Pons (tissue), 1 donor: Measurements from ENCODE around the gene ZMYND8.
"Not testable (repeated sequence)": the region's sequence is repeated elsewhere in the genome, so short reads cannot be mapped to it uniquely, and the experiment has no call there.

ENCODE experiments used
- DNase-seq: peaks from one replicate; pipeline ENCODE4 v3.0.0-alpha.2; 2016; ENCODE audit warnings: low spot score

Gene ZMYND8

DNA sequence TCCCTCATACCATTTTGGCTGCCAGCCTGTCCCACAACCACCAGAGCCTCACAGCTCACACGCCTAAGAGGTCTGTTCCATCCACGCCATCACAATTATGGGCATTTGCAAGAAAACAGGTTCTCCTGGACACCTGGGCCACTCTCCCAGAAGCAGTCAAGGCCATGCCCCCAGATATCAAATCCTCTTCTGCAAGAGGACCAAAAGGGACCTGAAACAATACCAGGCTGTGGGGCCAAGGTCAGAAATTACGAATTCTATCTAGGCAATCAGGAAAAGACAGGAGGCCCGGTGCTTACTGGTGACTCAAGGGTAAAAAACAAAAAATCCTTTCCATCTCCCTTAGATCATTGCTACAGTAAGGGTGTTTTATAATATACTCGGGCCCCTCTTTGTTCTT, 69.8 kb downstream of the ZMYND8 start:
- DNase-seq: no peak

DNA sequence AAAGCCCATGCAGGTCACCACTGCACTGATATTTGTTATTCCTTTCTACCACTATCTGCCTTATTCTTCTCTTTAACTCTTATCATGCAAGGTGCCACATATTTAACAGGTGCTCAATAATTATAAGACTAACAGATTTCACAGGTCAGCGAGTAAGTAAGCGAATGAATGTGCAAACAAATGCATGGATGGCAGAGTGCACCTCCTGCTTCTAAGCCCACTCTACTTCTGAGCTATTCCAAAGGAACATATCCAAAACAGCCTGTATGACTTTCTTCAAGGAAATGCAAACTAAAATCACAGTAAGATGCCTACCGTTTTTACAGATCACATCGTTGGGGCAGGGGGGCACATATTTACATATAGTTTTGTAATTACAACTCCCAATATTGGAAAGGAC, 71.3 kb downstream of the ZMYND8 start:
- DNase-seq: no peak

DNA sequence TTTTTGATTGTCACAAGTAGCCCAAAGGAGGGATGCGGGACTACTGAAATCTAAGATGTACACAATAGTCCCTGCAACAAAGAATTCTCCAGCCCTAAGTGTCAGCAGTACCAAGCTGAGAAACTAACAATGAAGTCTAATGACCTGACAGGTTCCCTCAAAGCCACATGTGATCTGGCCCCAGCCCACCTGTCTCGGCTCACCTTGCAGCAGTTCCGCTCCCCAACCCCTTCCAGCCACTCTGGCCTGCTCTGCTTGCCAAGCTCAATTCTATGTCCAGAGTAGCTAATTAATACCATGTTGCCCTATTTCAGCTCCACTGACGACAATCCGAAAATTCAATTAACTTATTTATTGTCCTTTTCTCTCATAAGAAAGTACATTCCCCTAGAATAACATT, 72.1 kb downstream of the ZMYND8 start:
- DNase-seq: no peak

DNA sequence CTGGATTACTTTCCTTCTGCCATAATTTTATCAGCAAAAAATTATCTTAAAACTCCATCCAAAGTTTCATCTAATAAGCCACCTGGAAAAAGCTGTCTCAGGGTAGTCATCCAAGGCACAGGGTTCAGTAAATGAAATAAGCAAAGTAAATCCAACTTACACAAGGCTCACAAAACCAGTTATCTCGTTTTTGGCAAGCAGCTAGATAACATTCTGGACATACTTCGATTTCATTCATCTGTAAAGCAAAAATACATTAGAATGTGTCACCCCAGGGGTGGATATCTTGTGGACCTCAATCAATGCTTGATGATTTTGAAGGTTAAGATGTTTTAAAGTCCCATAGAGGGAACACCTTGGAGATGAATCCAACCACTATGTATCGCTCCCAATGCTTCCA, 73.1 kb downstream of the ZMYND8 start:
- no peak for DNase-seq

DNA sequence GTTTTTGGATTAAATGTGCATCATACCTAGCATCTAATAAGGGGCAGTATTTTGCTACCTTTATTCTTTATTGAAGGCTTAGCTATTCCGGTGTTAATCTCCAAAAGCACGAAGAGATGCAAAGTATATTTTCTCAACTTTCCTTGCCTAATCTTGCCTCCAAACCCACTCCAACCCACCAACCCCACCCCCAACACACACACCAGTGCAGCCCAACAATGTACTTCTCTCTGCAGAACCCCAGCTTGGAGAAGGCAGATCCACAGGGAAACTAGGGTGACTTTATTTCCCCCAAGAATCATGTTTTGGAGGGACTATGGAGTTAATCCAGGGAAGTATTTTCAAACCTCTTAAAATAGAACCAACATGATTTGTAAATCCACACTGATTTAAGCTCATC, 73.6 kb downstream of the ZMYND8 start:
- no peak for DNase-seq

DNA sequence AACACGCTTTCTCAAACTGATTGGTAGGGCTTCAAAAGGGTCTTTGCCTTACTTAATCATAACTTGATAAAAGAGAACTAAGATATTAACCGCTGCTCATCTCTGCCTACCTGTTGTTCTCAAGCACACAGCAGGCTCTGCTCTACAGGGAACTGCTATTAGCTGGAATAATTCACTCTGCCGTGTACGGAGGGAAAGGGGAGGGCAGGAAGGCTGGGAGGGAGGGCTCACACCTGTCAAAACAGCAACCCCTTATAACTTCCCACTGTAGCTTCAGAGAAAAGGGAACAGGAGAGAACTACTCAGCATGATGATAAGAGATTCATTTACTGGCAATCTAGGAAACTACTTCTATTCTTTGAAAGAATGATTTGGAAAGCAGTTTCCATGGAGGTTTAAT, 75.1 kb downstream of the ZMYND8 start:
- DNase-seq: no peak

DNA sequence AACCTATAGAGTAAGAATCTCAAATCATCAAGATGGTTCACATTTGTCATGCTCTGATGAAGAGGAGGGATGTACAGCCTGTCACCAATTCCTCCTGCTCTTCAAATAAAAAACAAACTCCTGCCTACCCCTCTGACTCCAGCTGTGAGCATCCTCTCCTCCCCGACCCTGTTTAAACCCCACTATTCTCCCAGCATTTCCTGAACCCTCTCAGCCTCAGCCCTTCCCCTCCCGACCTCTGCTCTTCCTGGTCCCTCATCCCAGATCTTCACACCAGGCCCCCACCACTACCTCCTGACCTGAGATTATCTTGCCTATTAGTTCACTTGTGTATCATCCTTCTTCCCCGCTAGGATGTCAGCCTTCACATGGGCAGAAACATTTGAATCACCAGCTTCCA, 75.8 kb downstream of the ZMYND8 start:
- DNase-seq: no peak

DNA sequence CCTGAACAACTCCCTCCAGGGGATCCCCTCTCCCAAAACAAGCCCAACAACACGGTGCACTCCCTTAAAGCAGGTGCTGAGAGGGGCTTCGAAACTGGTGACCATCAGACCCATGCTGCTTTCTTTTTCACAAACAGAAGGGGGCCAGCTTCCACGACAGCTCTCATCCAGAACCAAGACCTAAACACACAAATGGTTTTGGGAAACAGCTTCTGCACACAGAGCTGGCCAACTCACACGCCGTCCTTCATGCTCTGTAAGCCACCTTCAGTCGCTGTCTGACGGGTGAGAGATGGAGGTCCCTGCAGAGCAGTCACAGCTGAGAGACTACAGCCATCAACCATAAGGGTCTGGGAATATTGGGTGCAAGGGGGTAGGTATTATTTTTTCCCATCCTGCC, 76.3 kb downstream of the ZMYND8 start:
- no peak for DNase-seq

DNA sequence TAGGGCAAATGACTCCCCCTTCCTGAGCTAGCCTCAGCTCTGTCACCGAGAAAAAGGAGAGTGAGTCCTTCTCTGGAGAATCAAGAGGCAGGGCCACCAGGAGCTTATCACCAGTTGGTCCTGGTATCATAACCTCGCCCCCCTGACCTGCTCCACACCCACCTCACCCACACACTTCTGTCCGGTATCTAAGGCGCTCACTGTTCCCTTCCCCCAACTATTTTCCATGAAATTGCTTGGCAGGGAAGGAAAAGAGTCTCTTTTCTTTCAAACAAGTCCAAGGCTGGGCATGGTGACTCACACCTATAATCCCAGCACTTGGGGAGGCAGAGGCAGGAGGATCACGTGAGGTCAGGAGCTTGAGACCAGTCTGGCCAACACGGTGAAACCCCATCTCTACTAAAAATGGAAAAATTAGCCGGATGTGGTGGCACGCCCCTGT, 77.6 kb downstream of the ZMYND8 start:
- no peak for DNase-seq

DNA sequence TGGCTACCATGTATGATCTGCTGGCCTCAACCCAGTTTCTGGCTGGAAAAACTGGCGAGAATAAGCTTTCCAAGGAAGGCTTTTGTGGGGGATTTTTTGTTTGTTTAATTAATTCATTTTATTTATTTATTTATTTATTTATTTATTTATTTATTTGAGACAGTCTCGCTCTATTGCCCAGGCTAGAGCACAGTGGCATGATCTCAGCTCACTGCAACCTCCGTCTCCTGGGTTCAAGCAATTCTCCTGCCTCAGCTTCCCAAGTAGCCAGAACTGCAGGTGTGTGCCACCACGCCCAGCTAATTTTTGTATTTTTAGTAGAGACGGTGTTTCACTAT, 79.0 kb downstream of the ZMYND8 start:
- DNase-seq: not testable (repeated sequence)

DNA sequence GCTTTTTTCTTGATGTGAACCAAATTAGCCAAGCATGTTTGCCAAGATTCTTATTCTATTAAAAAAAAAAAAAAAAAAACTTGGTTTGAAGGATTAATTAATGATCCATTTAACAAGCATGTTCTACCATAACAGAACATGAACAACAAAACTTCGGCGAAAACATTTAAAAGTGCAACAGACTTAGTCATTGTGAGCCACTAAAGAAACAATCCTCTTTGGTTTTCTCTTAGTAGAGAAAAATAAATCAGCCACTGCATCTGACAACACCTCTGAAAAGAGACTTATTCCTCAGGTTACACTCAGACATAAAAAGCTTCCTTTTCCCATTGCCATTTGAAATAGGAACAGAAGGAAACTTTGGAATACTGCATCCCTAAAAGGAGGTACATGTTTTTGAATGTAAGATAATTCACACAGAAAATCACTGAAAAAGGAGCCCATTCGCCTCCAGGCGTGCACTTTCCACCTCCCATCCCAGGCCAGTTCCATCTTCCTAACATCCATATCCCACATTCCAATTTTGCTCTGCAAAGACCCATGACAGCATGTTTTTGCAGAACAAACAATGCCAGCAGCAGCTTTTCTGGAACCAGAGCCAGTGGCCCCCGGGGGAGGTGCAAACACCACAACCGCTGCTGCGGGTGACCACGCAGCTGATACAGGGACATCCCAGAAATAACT, 79.5 kb downstream of the ZMYND8 start:
- peak; percentile 37 for DNase-seq

DNA sequence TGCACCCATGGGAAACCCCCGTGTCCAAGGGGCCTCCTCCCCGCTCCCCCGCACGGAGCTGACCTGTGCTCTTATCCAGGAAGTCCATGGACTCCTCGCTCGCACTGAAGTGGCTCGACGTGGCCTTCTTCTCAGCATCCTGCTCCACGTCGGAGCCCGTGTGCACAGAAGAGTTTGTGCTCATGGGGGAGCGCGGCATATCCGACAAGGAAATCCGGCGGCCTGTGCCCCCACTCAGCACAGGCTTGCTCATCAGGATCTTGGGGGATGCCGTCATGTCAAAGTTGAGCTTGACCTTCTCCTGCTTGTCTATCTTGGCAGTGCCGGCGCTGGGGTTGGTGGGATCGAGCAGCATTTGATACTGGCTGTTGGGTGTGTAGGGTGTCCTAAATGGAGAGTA, 80.2 kb downstream of the ZMYND8 start:
- DNase-seq: no peak

DNA sequence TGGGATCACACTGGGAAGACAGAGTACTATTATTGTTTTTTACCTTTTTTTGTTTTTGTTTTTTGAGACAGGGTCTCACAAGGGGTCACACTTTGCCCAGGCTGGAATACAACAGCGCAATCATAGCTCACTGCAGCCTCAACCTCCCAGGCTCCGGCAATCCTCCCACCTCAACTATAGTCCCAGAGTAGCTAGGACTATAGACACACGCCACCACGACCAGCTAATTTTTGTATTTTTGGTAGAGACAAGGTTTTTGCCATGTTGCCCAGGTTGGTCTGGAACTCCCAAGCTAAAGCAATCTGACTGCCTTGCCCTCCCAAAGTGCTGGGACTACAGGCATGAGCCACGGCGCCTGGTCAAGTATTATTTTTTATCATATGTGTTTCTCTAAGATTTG, 81.0 kb downstream of the ZMYND8 start:
- no peak for DNase-seq

DNA sequence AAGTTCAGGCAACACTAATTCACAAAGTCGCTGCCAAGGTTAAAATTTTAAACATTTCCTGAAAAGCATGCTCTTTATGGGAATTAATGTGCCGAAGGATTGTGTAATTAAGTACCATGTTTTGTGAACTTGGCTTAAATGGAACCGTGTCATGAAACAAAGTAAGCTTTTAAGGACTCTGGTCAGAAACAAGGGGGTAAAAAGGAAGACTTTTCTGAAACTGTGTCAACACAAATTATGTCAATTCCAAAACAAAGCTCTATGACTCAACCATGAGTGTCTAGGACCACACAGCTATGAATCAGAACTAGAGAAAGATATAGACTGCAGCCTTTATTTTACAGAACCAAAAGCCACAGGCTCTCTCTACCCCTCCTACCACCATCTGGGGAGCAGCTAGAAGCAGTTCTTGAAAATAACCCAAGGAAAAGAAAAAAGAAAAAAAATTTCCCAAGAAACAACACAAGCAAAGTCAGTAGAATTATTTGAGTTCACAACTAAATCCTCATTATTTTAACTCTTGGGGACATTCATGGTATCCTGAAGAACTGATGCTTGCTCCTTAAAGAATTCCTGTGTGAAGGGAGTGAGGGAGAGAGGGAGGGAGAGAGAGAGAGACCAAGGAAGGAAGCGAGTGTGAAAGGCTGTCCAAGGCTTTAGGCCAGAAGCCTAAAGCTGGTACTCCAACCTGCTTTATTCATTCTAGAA, 81.9 kb downstream of the ZMYND8 start:
- peak; percentile 39 for DNase-seq

DNA sequence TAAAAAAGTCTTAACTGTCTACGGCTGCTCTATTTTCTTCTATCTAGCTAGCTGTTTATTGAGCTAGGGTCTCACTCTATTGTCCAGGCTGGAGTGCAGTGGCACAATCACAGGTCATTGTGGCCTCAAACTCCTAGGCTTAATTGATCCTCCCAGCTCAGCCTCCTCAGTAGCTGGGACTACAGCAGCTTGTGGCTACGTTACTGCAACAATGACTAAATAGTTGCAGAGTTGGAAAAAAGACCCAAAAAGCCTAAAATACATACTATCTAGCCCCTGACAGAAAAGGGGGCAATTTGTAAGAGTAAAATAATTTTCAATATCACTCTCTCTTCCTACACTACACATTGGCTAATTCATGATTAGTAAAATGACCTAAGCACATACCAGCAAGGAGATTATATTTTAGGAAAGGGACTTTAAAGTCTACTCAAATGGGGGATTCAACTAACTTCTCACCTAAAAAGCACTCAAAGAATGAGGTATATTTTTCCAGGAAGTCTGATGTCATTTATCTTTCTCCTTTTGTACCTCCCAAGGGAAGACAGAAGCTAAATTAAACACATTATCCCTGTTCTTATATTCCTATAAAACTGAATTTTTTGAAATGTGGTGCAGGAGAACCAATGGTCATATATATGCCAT, 82.8 kb downstream of the ZMYND8 start:
- DNase-seq: no peak

DNA sequence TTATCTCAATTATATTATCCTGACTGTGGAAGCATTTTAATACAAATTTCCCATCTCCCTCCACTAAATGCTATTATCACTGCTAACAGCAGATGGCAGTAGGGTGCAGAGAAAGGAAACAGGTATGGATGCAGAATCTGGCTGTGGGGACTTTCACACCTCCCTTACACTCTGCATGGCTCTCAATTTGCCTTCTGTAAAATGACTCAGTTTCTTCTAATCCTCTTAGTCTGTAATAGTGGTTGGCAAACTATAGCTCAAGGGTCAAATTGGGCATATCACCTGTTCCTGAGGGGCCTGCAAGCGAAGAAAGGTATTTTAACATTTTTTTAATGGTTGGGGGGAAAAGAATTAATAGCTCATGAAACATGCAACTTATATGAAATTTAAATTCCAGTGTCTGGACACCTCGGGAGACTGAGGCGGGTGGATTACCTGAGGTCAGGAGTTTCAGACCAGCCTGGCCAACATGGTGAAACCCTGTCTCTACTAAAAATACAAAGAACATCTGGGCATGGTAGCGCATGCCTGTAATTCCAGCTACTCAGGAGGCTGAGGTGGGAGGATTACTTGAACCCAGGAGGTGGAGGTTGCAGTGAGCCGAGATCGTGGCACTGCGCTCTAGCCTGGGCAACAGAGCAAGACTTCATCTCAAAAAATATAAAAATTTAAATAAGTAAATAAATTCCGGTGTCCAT, 83.5 kb downstream of the ZMYND8 start:
- peak; percentile 90 for DNase-seq

DNA sequence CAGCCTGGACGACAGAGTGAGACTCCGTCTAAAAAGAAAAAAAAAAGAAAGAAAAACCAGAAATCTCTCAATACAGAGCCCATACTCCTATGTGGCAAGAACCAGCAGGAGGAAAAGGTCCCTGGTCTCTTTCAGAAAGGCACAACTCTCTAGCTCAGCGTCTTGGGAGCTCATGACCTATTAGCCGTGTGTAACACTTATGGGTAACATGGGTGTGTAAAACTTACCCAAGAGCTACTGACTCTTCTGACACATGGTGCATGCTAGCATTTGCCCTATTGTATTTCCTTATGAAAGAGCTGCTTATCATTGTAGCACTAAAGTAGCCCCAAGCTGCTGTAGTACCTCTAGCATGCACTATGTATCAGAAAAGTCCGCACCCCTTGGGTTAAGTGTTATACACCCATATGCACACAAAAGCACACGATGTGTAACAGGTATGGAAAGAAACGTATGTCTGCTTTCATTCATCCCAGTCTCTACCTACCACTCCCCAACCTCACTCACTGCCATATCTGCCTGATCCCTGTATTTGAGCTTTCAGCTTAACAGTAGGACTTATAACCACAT, 85.4 kb downstream of the ZMYND8 start:
- peak; percentile 20 for DNase-seq

DNA sequence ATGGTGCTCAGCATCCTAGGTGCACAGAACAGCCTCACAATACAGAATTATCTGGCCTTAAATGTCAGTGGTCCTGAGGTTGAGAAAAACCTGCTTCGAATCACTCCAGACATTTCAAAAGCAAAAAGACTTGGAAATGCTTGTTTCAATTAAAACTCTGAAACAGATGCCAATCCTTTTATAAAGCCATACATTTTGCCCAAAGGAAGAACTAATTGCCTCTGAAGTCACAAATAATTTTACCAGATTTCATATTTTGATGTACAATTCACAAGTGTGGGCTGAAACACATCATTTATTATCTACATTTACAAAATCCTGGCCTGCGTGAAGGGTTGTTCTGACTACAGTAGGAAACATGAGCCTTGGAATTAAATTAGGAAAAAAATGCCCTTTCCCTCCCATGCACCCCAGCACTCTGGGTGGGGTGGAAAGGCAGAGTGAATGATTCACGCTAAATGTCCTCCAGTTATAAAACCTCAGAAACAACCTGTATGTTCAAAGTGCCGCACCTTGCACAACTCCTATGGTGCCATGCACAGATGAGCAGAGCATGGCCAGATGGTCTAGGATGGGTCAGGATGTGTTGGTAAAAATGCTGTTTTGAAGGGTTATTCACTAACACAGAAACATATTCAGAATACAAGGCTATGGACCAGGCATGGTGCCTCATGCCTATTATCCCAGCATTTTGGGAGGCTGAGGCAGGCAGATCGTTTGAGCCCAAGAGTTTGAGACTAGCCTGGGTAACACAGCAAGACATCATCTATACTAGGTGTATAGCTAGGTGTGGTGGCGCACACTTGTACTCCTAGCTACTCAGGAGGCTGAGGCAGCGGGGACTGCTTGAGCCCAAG, 87.0 kb downstream of the ZMYND8 start:
- DNase-seq: no peak

DNA sequence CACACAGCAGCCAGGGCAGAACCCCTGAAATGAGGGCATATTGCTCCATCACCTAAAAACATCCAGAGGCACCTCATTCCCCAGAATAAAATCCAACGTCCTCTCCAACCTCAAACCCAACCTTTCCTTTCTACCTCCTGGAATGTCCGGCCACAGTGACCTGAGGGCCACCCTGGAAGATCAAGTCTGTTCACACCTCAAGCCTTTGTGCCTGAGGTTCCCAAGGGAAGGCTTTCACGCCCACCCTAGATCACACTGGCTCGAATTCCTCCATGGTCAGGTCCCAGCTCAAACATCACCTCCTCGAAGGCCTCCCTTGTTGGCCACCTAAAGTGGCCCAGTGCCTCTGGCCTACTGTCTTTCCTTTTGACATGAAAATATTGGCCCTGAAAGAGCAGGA, 88.9 kb downstream of the ZMYND8 start:
- no peak for DNase-seq

DNA sequence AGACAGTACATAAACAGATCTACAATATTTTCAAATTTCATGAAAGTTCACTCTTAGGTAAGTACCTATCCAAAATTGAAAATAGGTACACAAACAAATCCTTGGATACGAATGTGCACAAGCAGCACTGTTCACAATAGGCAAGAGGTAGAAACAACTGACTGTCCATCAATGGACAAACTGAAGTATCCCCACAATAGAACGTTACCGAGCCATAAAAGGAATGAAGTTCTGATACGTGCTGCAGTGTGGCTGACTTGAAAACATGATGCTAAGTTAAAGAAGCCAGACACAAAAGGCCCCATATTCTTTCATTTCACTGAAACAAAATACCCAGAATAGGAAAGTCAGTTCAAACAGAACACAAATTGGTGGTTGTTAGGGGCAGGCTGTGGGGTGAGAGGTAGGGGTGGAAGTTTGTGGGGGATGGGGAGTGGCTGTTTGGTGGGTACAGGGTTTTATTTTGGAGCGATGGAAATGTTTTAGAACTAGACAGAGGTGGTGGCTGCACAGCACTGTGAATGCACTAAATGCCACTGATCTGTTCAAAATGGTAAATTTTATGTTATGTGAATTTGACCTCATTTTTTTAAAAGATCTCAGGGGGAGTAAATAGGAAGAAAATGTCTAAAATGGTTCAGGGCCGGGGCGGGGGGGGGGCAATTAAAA, 89.5 kb downstream of the ZMYND8 start:
- DNase-seq: no peak

DNA sequence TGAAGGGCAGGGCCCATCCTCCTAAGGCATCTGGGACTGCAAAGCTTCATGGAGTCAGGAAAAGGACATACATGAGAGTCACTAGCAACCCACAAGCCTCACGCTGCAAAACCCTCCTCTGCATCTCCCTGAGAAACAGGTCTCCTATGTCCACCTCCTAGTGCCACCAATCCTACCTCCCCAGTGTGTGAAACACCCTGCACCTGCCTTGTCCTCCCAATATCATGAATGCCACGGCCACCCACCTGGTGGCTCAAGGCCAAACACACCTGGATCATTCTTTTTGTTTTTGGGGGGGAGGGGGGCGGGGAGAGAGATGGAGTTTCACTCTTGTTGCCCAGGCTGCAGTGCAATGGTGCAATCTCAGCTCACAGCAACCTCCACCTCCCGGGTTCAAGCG, 90.5 kb downstream of the ZMYND8 start:
- DNase-seq: no peak
